Liver (tissue), 1 donor: ENCODE measurements around the gene PKD1L1.

Experiments
- MAX ChIP-seq: IDR thresholded peaks from 2 replicates; pipeline ENCODE4 v1.6.1; 2016; ENCODE audit warnings: antibody characterized with exemption
- ZBTB33 ChIP-seq: IDR thresholded peaks from 2 replicates; pipeline ENCODE4 v1.6.1; 2016; ENCODE audit warnings: antibody characterized with exemption

- TF ChIP-seq ZBTB33 (no peak), MAX (no peak)
These were observed 130.3 kb downstream of the PKD1L1 start for GRCh38 chr7:47817917-47818316.
